BLaER1 (cell line): ENCODE measurements around the gene PLCL1.

ENCODE experiments used
- H3K27ac ChIP-seq: shearing (Covaris generic); formaldehyde crosslinking; 2 replicates; pipeline ENCODE4 v1.8.1; 2022
- H3K27me3 ChIP-seq: shearing (Covaris generic); formaldehyde crosslinking; 2 replicates; pipeline ENCODE4 v1.8.1; 2022
- H3K36me3 ChIP-seq: shearing (Covaris generic); formaldehyde crosslinking; 2 replicates; pipeline ENCODE4 v1.8.1; 2022
- H3K4me1 ChIP-seq: shearing (Covaris generic); formaldehyde crosslinking; 2 replicates; pipeline ENCODE4 v1.8.1; 2022
- H3K4me2 ChIP-seq: shearing (Covaris generic); formaldehyde crosslinking; 2 replicates; pipeline ENCODE4 v1.8.1; 2022
- H3K4me3 ChIP-seq: shearing (Covaris generic); formaldehyde crosslinking; 2 replicates; pipeline ENCODE4 v1.8.1; 2022
- H3K9ac ChIP-seq: shearing (Covaris generic); formaldehyde crosslinking; 2 replicates; pipeline ENCODE4 v1.8.1; 2022
- H3K9me3 ChIP-seq: shearing (Covaris generic); formaldehyde crosslinking; 2 replicates; pipeline ENCODE4 v1.8.1; 2022
- H4K20me1 ChIP-seq: shearing (Covaris generic); formaldehyde crosslinking; 2 replicates; pipeline ENCODE4 v1.8.1; 2022
- Cebpa-rat ChIP-seq: shearing (Covaris generic); IDR thresholded peaks from 2 replicates; pipeline ENCODE4 v1.8.1; 2022

Gene PLCL1

DNA sequence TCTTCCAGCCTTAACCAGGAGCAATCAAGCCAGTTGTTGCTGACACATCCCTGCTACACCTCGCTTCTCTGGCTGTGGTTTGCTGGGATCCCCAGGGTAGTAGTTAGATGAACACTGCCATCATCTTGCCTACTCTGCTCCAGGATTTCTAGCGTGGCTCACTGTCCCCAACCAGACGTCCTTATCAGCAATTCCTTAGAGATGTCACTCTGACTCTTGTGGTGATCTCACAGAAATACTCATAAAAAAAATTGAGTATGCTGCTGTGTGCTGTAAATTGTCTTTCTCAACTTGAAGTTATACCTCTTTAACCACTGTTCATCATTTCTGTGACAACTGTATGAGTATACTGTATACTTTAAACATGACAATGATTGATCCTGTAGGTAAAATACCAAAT, 63.2 kb downstream of the PLCL1 start:
- Histone ChIP-seq H3K27ac (no peak overlapping the region), H3K4me2 (no peak overlapping the region), H3K4me3 (no peak overlapping the region), H3K4me1 (no peaks in the 10 kb centered on the region), H3K9me3 (no peaks in the 10 kb centered on the region), H3K9ac (no peak overlapping the region), H3K27me3 (no peaks in the 10 kb centered on the region), H4K20me1 (no peaks in the 10 kb centered on the region), H3K36me3 (no peaks in the 10 kb centered on the region)
- no peak for TF ChIP-seq Cebpa-rat

DNA sequence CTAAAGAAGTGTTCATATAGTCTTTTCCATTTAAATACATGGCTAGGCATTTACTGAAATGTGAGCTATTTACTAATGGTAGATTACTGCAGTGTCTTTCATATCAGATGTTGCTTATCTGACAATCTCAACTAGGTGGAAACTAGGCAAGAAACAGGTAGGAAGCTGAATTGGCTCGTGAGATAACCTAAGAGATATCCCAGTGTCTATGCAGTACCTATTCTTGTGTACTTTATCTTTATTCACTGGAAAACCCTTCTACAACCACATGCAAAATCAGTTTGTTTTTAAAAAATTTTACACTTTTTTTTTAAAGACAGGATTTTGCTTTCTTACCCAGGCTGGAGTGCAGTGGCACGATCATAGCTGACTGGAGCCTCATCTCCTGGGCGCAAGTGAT, 63.8 kb downstream of the PLCL1 start:
- no peaks in the 10 kb centered on the region for H3K9me3 ChIP-seq
- H3K4me3 ChIP-seq = no peak overlapping the region
- no peak overlapping the region for H3K9ac ChIP-seq
- H3K27me3 ChIP-seq = no peaks in the 10 kb centered on the region
- no peak for TF ChIP-seq Cebpa-rat
- H3K4me2 ChIP-seq = no peak overlapping the region
- H3K4me1 ChIP-seq = no peaks in the 10 kb centered on the region
- H3K36me3 ChIP-seq = no peaks in the 10 kb centered on the region
- H3K27ac ChIP-seq = no peak overlapping the region
- H4K20me1 ChIP-seq = no peaks in the 10 kb centered on the region

DNA sequence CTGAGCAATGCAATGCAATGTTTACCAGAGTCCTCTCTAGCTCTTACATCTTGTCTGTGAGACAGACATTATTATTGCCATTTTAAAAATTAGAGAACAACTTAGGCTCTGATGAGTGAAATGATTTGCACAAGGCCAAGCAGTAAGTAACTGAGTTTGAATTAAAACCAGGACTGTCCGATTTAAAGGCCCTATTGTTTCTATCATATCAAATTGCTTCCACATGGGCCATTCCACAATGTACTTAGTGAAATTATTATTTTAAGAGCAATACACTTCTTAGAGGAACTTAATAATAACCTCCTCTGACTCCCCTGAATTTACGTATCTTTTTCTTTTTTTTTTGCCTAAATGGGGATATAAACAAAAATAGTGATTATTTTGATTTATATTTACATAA, 64.6 kb downstream of the PLCL1 start:
- Histone ChIP-seq H3K9me3 (no peaks in the 10 kb centered on the region), H4K20me1 (no peaks in the 10 kb centered on the region), H3K4me3 (no peak overlapping the region), H3K36me3 (no peaks in the 10 kb centered on the region), H3K27ac (no peak overlapping the region), H3K4me1 (no peaks in the 10 kb centered on the region), H3K4me2 (no peak overlapping the region), H3K27me3 (no peaks in the 10 kb centered on the region), H3K9ac (no peak overlapping the region)
- no peak for TF ChIP-seq Cebpa-rat

DNA sequence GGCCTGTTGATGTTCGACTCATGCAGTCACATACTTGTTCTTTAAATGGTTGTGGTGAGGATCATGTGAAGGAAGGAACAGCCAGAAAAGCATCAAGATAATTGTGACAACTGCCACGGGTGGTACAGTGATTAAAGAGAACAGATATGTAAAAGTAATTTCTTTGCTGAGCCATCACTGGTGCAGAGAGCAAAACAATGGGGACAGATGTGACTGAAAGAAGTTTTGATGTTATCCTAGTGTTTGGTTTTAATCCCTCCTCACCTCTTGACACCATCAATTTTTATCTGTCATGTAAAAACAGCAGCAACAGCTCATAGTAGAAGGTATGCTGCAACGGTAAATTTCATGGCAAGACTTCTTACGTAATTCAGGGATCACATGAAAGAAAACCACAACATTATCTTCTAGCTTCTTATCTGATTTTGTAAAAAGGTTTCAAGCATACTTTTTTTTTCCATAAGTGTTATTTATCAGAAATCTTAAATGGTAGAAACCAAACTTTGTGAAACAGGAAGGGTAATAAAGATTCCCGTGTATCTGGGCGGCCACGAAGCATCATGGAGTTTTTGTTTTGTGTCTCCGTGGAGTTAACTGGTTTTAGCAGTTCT, 65.2 kb downstream of the PLCL1 start:
- Histone ChIP-seq H3K36me3 (no peaks in the 10 kb centered on the region), H3K4me3 (no peak overlapping the region), H3K4me2 (no peak overlapping the region), H3K4me1 (no peaks in the 10 kb centered on the region), H3K27me3 (no peaks in the 10 kb centered on the region), H3K9ac (no peak overlapping the region), H4K20me1 (no peaks in the 10 kb centered on the region), H3K27ac (no peak overlapping the region), H3K9me3 (no peaks in the 10 kb centered on the region)
- no peak for TF ChIP-seq Cebpa-rat

DNA sequence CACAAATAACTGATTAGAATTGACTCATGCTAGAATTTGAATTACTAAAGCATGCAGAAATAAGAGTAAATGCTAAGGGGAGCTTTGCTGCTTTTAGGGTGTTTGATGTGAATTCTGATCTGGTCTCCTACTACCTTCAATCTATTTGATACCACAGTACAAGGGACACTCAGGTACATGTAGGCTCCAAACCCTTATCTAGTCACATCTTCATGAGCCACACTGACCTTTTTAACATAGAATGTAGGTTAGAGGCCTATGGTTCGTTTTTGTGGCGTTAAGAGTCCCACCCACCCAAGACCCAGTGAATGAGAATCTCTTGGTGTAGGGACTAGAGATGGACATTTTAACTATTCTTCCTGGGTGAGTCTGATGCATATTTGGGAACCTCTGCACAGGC, 65.7 kb downstream of the PLCL1 start:
- TF ChIP-seq Cebpa-rat = no peak
- Histone ChIP-seq H3K27ac (no peak overlapping the region), H3K4me1 (no peaks in the 10 kb centered on the region), H4K20me1 (no peaks in the 10 kb centered on the region), H3K9ac (no peak overlapping the region), H3K4me2 (no peak overlapping the region), H3K9me3 (no peaks in the 10 kb centered on the region), H3K36me3 (no peaks in the 10 kb centered on the region), H3K4me3 (no peak overlapping the region), H3K27me3 (no peaks in the 10 kb centered on the region)

DNA sequence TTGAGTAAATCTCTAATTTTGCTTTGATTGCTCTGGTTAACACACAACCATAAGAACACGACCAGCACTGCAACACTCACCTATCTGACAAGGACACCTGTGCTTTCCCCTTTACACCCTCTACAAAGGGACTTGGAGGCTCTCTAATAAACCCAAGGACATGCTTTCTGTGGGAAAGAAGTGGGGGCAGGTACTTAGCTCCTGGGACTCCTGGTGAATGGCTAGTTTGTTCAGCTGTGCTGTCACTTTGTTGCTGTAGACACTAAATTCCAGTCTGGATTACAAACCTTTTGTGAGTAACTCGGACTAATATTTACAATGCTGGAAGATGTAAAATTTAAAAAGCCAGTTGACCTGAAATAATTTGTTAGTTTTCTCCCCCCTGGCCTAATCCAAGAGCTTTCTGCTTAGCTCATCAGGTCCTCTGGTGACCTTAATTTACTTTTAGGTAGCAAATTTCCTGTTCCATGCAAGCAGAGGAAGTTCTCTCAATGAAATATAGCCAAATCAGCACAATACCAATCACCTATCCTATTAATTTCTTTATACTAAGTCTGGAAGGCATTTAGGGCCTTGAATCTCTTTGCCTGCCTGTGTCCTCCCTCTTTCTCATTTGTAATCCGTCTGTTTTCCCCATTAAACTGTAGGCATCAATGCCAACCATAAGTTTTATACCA, 67.5 kb downstream of the PLCL1 start:
- Histone ChIP-seq H3K36me3 (no peaks in the 10 kb centered on the region), H3K4me2 (no peak overlapping the region), H3K9me3 (no peaks in the 10 kb centered on the region), H3K4me3 (no peak overlapping the region), H3K27me3 (no peaks in the 10 kb centered on the region), H3K4me1 (no peaks in the 10 kb centered on the region), H4K20me1 (no peaks in the 10 kb centered on the region), H3K9ac (no peak overlapping the region), H3K27ac (no peak overlapping the region)
- TF ChIP-seq Cebpa-rat = no peak

DNA sequence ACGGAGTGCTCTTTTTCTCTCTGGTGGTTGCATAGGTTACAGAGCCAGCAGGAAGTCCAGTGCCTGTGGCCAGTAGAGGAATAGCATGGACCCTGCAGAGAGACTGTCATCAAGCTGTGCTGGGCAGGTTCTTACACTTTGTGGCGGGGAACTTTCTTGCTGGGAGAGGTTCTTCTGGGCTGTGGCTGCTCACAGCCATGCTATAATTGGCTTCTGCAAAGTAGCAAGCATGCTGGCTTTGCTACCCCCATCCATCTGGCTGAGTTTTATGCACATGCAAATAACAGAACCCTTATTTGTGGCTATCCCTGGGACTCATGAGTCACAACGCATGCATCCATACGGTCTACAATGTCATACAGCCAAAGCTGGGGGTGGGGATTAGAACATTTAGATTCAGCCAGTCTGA, 68.9 kb downstream of the PLCL1 start:
- Histone ChIP-seq H3K36me3 (no peaks in the 10 kb centered on the region), H3K9ac (no peak overlapping the region), H3K27ac (no peak overlapping the region), H3K4me3 (no peak overlapping the region), H3K27me3 (no peaks in the 10 kb centered on the region), H3K4me2 (no peak overlapping the region), H3K4me1 (no peaks in the 10 kb centered on the region), H4K20me1 (no peaks in the 10 kb centered on the region), H3K9me3 (no peaks in the 10 kb centered on the region)
- TF ChIP-seq Cebpa-rat = no peak

DNA sequence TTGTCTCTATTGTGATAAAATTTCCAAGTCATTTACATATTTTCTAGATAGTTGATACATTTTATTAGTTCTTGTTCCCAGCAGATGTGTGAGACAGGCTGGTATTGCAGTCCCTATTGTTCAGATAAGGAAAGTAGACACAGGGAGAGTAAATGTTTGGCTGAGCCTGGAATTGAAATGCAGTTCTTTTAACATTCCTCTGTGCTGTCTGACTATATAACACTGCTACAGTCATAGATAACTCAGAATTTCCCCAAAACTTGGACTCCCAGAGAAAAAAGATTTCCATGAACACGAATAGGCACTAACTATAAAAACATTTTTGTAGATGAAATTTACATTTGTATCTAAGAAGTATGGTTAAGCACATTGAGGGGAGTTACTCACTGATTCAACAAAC, 71.4 kb downstream of the PLCL1 start:
- Histone ChIP-seq H3K27me3 (no peaks in the 10 kb centered on the region), H3K9ac (no peak overlapping the region), H3K4me2 (no peak overlapping the region), H3K27ac (no peak overlapping the region), H4K20me1 (no peaks in the 10 kb centered on the region), H3K9me3 (no peaks in the 10 kb centered on the region), H3K36me3 (no peaks in the 10 kb centered on the region), H3K4me1 (no peaks in the 10 kb centered on the region), H3K4me3 (no peak overlapping the region)
- no peak for TF ChIP-seq Cebpa-rat

DNA sequence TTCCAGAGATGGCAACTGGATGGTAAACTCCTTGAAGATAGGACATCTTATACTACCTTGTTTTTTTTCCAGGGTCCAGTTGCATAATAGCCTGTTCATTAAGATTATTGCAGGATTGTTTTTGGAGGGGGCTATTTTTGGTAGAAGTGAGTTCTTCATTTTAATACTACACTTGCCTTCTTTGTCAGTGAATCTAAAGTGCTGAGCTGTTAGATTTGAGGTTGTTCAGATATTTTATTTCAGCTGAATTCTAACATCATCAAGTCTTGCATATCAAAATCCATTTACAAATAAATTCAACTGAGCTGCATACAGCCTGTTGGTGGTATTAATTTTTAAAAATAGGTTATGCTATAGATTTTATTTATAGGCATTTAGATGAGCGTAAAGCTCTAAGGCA, 72.1 kb downstream of the PLCL1 start:
- no peak overlapping the region for H3K4me2 ChIP-seq
- no peaks in the 10 kb centered on the region for H4K20me1 ChIP-seq
- no peaks in the 10 kb centered on the region for H3K4me1 ChIP-seq
- H3K27ac ChIP-seq = no peak overlapping the region
- no peaks in the 10 kb centered on the region for H3K9me3 ChIP-seq
- H3K9ac ChIP-seq = no peak overlapping the region
- no peak for TF ChIP-seq Cebpa-rat
- no peak overlapping the region for H3K4me3 ChIP-seq
- no peaks in the 10 kb centered on the region for H3K27me3 ChIP-seq
- no peaks in the 10 kb centered on the region for H3K36me3 ChIP-seq

DNA sequence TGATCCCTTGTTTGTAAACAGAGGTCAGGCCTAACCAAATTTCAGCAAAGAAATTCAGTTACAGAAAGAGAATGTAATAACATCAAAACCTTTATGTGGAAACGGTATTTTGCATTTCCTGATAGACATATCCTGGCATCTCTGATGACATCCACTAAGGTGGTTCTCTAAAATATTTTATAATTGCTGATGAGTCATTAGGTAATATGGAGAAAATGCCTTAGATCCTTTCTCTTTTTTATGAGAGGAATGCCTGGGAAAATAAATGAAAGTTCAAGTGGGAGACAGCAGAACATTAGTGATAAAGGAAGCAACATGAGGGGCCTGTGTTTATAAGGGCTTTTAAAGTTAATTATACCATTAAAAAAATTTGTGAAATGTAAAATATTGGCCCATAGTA, 72.6 kb downstream of the PLCL1 start:
- Histone ChIP-seq H3K27ac (no peak overlapping the region), H4K20me1 (no peaks in the 10 kb centered on the region), H3K9me3 (no peaks in the 10 kb centered on the region), H3K36me3 (no peaks in the 10 kb centered on the region), H3K4me2 (no peak overlapping the region), H3K4me1 (no peaks in the 10 kb centered on the region), H3K4me3 (no peak overlapping the region), H3K27me3 (no peaks in the 10 kb centered on the region), H3K9ac (no peak overlapping the region)
- TF ChIP-seq Cebpa-rat = no peak

DNA sequence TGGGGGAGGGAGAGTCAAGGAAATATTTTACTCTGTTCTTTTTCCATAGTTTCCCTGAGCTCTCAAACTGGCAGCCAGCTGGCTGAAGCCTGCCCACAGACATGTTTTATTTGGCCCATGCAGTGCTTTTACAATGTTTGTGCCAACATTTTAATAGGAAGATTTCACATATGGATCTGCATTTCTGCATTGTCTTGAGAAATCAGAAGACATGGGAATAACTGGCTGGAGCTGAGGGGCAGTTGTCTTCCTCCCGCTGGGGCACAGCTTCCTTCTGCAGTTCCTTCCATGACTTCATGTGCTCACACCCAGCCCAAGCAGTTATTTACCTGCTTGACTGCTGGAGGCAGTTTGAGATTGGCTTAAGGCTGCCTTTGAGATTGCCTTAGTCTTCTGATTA, 74.4 kb downstream of the PLCL1 start:
- H3K9me3 ChIP-seq = no peaks in the 10 kb centered on the region

More for the DNA sequence above, 74.4 kb downstream of the PLCL1 start:
- no peaks in the 10 kb centered on the region for H3K36me3 ChIP-seq
- no peak overlapping the region for H3K9ac ChIP-seq
- no peak overlapping the region for H3K27ac ChIP-seq
- H3K4me3 ChIP-seq = no peak overlapping the region
- no peak overlapping the region for H3K4me2 ChIP-seq
- no peaks in the 10 kb centered on the region for H3K4me1 ChIP-seq
- no peaks in the 10 kb centered on the region for H3K27me3 ChIP-seq
- TF ChIP-seq Cebpa-rat = no peak
- no peaks in the 10 kb centered on the region for H4K20me1 ChIP-seq
